ENCODE results near the gene RAP1GAP2. TPM values are rescaled to one million over a fixed set of nuclear protein-coding genes. Genes with fewer than 3 reads are reported as not detected.

RAP1GAP2 gene
- total RNA-seq, 2 experiments from 2014 or later: 11.3 to 28.2 TPM

DNA sequence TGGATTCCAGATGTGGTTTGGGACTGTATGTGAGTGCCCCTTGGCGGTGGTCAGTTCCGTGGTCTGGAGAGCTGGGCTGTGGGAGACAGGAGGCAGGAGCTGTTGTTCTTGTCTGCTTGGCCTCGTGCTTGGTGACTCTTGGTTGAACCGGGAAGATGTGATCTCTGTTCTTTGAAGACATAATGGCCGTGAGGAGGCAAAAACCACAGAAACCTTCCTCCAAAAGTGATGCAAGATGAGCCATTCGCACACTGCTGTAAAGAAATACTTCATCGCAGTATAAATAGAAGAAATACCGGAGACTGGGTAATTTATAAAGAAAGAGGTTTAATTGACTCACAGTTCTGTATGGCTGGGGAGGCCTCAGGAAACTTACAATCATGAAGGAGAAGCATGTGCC lies 128.8 kb downstream of the RAP1GAP2 start:
- peaks cover 14% of the 10 kb centered on the region for H3K4me1 ChIP-seq (ENCODE audit: insufficient read depth, low read length, poor library complexity, severe bottlenecking)
- TF ChIP-seq, protein P1, sequence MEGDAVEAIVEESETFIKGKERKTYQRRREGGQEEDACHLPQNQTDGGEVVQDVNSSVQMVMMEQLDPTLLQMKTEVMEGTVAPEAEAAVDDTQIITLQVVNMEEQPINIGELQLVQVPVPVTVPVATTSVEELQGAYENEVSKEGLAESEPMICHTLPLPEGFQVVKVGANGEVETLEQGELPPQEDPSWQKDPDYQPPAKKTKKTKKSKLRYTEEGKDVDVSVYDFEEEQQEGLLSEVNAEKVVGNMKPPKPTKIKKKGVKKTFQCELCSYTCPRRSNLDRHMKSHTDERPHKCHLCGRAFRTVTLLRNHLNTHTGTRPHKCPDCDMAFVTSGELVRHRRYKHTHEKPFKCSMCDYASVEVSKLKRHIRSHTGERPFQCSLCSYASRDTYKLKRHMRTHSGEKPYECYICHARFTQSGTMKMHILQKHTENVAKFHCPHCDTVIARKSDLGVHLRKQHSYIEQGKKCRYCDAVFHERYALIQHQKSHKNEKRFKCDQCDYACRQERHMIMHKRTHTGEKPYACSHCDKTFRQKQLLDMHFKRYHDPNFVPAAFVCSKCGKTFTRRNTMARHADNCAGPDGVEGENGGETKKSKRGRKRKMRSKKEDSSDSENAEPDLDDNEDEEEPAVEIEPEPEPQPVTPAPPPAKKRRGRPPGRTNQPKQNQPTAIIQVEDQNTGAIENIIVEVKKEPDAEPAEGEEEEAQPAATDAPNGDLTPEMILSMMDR (conservative IDR thresholded peaks at IDR 0.05; ENCODE audit: low read length): no peak
- TF ChIP-seq EZH2phosphoT487 (IDR thresholded peaks at IDR 0.05; ENCODE audit: borderline replicate concordance, low read depth, low read length): no peak

GRCh38 chr17:2926019-2926650 lies 129.9 kb downstream of the RAP1GAP2 start:
- H4K20me1 ChIP-seq (ENCODE audit: insufficient read depth, low read length): no peaks in the 10 kb centered on the region
- no peak for DNase-seq (ENCODE audit: low spot score)
- CTCF ChIA-PET (ENCODE audit: unreplicated experiment): no interaction called here
- no peak for TF ChIP-seq EZH2phosphoT487 (IDR thresholded peaks at IDR 0.05; ENCODE audit: borderline replicate concordance, low read depth, low read length)
- TF ChIP-seq, protein P1 (conservative IDR thresholded peaks at IDR 0.05; ENCODE audit: low read length): no peak
- no peaks in the 10 kb centered on the region for H3K9me2 ChIP-seq (ENCODE audit: insufficient read depth, low read length)
- H3K36me3 ChIP-seq (ENCODE audit: insufficient read depth, low read length): no peaks in the 10 kb centered on the region
- no peaks in the 10 kb centered on the region for H3K9me3 ChIP-seq (ENCODE audit: low read length)
- H3K4me3 ChIP-seq (ENCODE audit: low read depth, low read length, poor library complexity, severe bottlenecking): no peak overlapping the region
- no peaks in the 10 kb centered on the region for H3K79me2 ChIP-seq (ENCODE audit: insufficient read depth, low read depth, low read length)
- no peak overlapping the region for H3K27ac ChIP-seq (ENCODE audit: low read depth, low read length, poor library complexity, severe bottlenecking)
- H3K4me1 ChIP-seq (ENCODE audit: insufficient read depth, low read length, poor library complexity, severe bottlenecking): peaks cover 25% of the 10 kb centered on the region
- H3K4me2 ChIP-seq (ENCODE audit: low read length): no peak overlapping the region
- no peak overlapping the region for H2AFZ ChIP-seq (ENCODE audit: low read length)
- no TSS peak for BruUV-seq (replicated peaks)
- intact Hi-C loops (cut with micrococcal nuclease; ENCODE audit: unreplicated experiment): no loop called here
- POLR2A ChIA-PET: interaction anchor here (0.6 kb wide), 1 partner anchor 751 kb away, joined by 3 read pairs; no protein-coding TSS in a partner anchor

More for the DNA sequence above, 128.8 kb downstream of the RAP1GAP2 start:
- intact Hi-C loops (cut with micrococcal nuclease; ENCODE audit: unreplicated experiment): no loop called here
- ChIA-PET CTCF (ENCODE audit: unreplicated experiment) (no interaction called here), POLR2A (no interaction called here)
- H4K20me1 ChIP-seq (ENCODE audit: insufficient read depth, low read length): no peaks in the 10 kb centered on the region
- H3K79me2 ChIP-seq (ENCODE audit: insufficient read depth, low read depth, low read length): no peaks in the 10 kb centered on the region
- no peaks in the 10 kb centered on the region for H3K36me3 ChIP-seq (ENCODE audit: insufficient read depth, low read length)
- no TSS peak for BruUV-seq (replicated peaks)
- no peak for DNase-seq (ENCODE audit: low spot score)
- H2AFZ ChIP-seq (ENCODE audit: low read length): no peak overlapping the region
- H3K4me3 ChIP-seq (ENCODE audit: low read depth, low read length, poor library complexity, severe bottlenecking): no peak overlapping the region
- no peak overlapping the region for H3K27ac ChIP-seq (ENCODE audit: low read depth, low read length, poor library complexity, severe bottlenecking)
- H3K4me2 ChIP-seq (ENCODE audit: low read length): no peak overlapping the region
- no peaks in the 10 kb centered on the region for H3K9me2 ChIP-seq (ENCODE audit: insufficient read depth, low read length)
- H3K9me3 ChIP-seq (ENCODE audit: low read length): no peaks in the 10 kb centered on the region

DNA sequence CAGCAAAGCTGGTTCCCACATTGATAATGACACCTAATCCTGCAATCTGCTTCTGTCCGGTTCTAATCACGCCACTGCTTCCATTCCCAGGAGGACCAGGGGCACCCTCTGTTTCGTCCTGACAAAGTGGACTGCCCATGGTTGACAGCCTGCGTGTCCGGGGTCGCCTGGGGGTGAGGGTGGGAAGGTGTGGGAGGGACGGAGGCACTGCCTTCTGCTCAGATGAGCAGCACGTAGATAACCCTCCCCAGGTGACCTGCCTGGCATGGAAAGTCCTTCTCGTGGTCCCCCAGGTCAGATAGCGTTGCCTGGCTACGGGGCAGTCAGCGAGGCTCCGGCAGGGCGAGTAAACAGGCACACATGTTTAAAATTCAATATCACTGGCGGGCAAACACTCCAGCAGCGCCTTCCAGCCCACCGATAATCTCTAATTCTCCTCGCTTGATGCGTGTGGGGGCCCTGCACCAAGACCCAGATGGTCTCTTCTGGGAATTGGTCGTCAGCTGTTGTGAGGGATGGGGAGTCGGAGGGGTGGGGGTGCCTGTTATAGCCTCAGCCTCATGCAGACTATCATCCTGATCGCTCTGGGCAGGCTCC lies 132.2 kb downstream of the RAP1GAP2 start:
- no peaks in the 10 kb centered on the region for H3K9me2 ChIP-seq (ENCODE audit: insufficient read depth, low read length)
- no peak overlapping the region for H3K27ac ChIP-seq (ENCODE audit: low read depth, low read length, poor library complexity, severe bottlenecking)
- CTCF ChIA-PET (ENCODE audit: unreplicated experiment): no interaction called here
- H2AFZ ChIP-seq (ENCODE audit: low read length): no peak overlapping the region
- no peak for TF ChIP-seq EZH2phosphoT487 (IDR thresholded peaks at IDR 0.05; ENCODE audit: borderline replicate concordance, low read depth, low read length)
- TF ChIP-seq, protein P1 (conservative IDR thresholded peaks at IDR 0.05; ENCODE audit: low read length): no peak
- no TSS peak for BruUV-seq (replicated peaks)
- no peak overlapping the region for H3K4me3 ChIP-seq (ENCODE audit: low read depth, low read length, poor library complexity, severe bottlenecking)
- no peak overlapping the region for H3K4me2 ChIP-seq (ENCODE audit: low read length)
- POLR2A ChIA-PET: no interaction called here
- H3K4me1 ChIP-seq (ENCODE audit: insufficient read depth, low read length, poor library complexity, severe bottlenecking): peaks cover 42% of the 10 kb centered on the region
- no peaks in the 10 kb centered on the region for H4K20me1 ChIP-seq (ENCODE audit: insufficient read depth, low read length)
- no peak for DNase-seq (ENCODE audit: low spot score)
- no peaks in the 10 kb centered on the region for H3K9me3 ChIP-seq (ENCODE audit: low read length)
- H3K79me2 ChIP-seq (ENCODE audit: insufficient read depth, low read depth, low read length): no peaks in the 10 kb centered on the region
- H3K36me3 ChIP-seq (ENCODE audit: insufficient read depth, low read length): no peaks in the 10 kb centered on the region
- intact Hi-C loops (cut with micrococcal nuclease; ENCODE audit: unreplicated experiment): no loop called here
